Activated T-helper 1 cell treated with anti-CD3 and anti-CD28 coated beads, Interleukin-12 subunit alpha, Interleukin-12 subunit beta, Interleukin-2, Interleukin-4 antibody, amounts not matched to agents 30 ng/mL and 10 ng/mL and 1 ng/mL, durations not matched to agents 14 hours and 24 hours and 36 hours (primary cell): ENCODE results near the gene NOC4L. TPM values are rescaled to one million over a fixed set of nuclear protein-coding genes. Genes with fewer than 3 reads are reported as not detected.
"Not testable (repeated sequence)": the region's sequence is repeated elsewhere in the genome, so short reads cannot be mapped to it uniquely, and the experiment has no call there.

Experiments
- DNase-seq: peaks from one replicate; pipeline ENCODE4 v3.0.0; 2021; ENCODE audit warnings: low spot score
- H3K27ac Mint-ChIP-seq: one replicate; pipeline ENCODE4 v1.8.0; 2021; ENCODE audit warnings: mild to moderate bottlenecking, mixed read lengths
- H3K27me3 Mint-ChIP-seq: one replicate; pipeline ENCODE4 v1.8.0; 2022; ENCODE audit warnings: mild to moderate bottlenecking, moderate library complexity, mixed read lengths; ENCODE audit not compliant: insufficient read depth
- H3K36me3 Mint-ChIP-seq: one replicate; pipeline ENCODE4 v1.8.0; 2021; ENCODE audit warnings: low read depth, mixed read lengths
- H3K4me1 Mint-ChIP-seq: one replicate; pipeline ENCODE4 v1.8.0; 2021; ENCODE audit warnings: low read depth, mixed read lengths
- H3K4me3 Mint-ChIP-seq: one replicate; pipeline ENCODE4 v1.8.0; 2021; ENCODE audit warnings: mild to moderate bottlenecking, moderate library complexity, mixed read lengths
- H3K9me3 Mint-ChIP-seq: one replicate; pipeline ENCODE4 v1.8.0; 2021; ENCODE audit warnings: mixed read lengths
- intact Hi-C: fragments of 100-400 bp; cut with micrococcal nuclease; formaldehyde crosslinking; loops from one replicate; pipeline ENCODE4 v1.15.1; 2024
- total RNA-seq: library from RNA; stranded (reverse); gene quantifications from 2 replicates; pipeline ENCODE4 v1.2.3, GENCODE V29; 2022

NOC4L gene
- total RNA-seq, 1 donor from 2014 or later, result 51.3 TPM

DNA sequence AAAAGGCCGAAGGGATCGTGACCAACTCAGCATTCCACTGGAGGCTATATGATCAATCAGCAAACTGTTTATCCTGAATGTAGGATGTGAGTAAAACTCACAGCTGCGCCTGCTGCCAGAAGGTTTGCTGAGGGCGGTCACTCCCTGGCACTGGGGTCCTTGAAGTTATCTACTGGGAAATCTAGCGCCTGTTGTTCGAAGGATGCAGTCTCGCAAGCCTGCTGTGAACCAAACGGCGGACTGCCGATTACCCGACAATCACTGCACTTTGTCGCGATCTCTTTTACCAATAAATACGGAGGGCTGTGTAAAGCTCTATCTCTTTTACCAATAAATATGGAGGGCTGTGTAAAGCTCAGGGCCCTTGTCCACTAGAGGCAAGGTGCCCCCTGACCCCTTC lies 13.0 kb upstream of the NOC4L start:
- H3K4me3 Mint-ChIP-seq, result no peak overlapping the region
- no peak for DNase-seq
- H3K9me3 Mint-ChIP-seq, result peaks cover 7% of the 10 kb centered on the region
- no peaks in the 10 kb centered on the region for H3K4me1 Mint-ChIP-seq
- H3K27ac Mint-ChIP-seq, result no peak overlapping the region
- intact Hi-C loops, result no loop called here
- peaks cover 15% of the 10 kb centered on the region for H3K36me3 Mint-ChIP-seq
- H3K27me3 Mint-ChIP-seq, result no peaks in the 10 kb centered on the region

DNA sequence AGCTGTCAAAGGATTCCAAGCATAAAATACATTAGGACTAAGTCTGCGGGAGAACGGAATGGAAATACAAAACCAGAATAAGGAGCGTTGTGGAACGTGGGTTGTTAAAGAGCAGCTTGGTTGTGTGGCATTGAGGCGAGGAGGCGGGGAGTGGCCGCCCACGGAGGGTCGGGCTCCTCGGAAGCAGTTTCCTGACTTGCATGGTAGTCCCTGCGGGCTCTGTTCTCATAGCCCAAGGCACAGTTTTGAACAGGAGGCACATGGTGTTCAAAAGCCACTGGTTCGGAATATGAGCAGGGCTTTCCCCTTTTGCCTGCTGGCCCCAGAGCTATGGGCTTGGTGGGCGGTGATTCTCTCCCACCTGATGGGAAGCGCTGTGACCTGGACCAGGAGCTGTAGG lies 12.3 kb upstream of the NOC4L start:
- intact Hi-C loops, result no loop called here
- peaks cover 7% of the 10 kb centered on the region for H3K9me3 Mint-ChIP-seq
- no peak overlapping the region for H3K27ac Mint-ChIP-seq
- DNase-seq, result no peak
- H3K4me3 Mint-ChIP-seq, result no peak overlapping the region
- H3K4me1 Mint-ChIP-seq, result no peaks in the 10 kb centered on the region
- no peaks in the 10 kb centered on the region for H3K27me3 Mint-ChIP-seq
- peaks cover 15% of the 10 kb centered on the region for H3K36me3 Mint-ChIP-seq

- no peak for DNase-seq
- intact Hi-C loops, result no loop called here
- Mint-ChIP-seq H3K4me3 (no peak overlapping the region), H3K27ac (no peak overlapping the region), H3K9me3 (peaks cover 7% of the 10 kb centered on the region), H3K27me3 (no peaks in the 10 kb centered on the region), H3K4me1 (no peaks in the 10 kb centered on the region), H3K36me3 (peaks cover 15% of the 10 kb centered on the region)
Measured at GRCh38 chr12:132132609-132133430, 11.4 kb upstream of the NOC4L start.

GRCh38 chr12:132133952-132134652 lies 10.2 kb upstream of the NOC4L start:
- H3K27me3 Mint-ChIP-seq, result no peaks in the 10 kb centered on the region
- no peak overlapping the region for H3K27ac Mint-ChIP-seq
- no peaks in the 10 kb centered on the region for H3K4me1 Mint-ChIP-seq
- H3K9me3 Mint-ChIP-seq, result no peaks in the 10 kb centered on the region
- peaks cover 10% of the 10 kb centered on the region for H3K36me3 Mint-ChIP-seq
- no peak overlapping the region for H3K4me3 Mint-ChIP-seq
- intact Hi-C loops, result no loop called here
- DNase-seq, result no peak

DNA sequence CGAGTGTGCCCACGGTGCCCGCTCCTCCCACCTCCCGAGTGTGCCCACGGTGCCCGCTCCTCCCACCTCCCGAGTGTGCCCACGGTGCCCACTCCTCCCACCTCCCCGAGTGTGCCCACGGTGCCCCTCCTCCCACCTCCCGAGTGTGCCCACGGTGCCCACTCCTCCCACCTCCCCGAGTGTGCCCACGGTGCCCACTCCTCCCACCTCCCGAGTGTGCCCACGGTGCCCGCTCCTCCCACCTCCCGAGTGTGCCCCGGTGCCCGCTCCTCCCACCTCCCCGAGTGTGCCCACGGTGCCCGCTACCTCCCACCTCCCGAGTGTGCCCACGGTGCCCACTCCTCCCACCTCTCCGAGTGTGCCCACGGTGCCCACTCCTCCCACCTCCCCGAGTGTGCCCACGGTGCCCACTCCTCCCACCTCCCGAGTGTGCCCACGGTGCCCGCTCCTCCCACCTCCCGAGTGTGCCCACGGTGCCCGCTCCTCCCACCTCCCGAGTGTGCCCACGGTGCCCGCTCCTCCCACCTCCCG lies 9.5 kb upstream of the NOC4L start:
- H3K4me1 Mint-ChIP-seq, DNase-seq, intact Hi-C loops: not testable (repeated sequence)

GRCh38 chr12:132136226-132136625 lies 8.0 kb upstream of the NOC4L start:
- intact Hi-C loops, DNase-seq, H3K9me3 Mint-ChIP-seq, H3K27me3 Mint-ChIP-seq, H3K4me3 Mint-ChIP-seq, H3K4me1 Mint-ChIP-seq: not testable (repeated sequence)
- Mint-ChIP-seq H3K36me3 (peaks cover 16% of the 10 kb centered on the region), H3K27ac (peak overlapping the region; percentile 21)

More for the DNA sequence above, 9.5 kb upstream of the NOC4L start:
- not testable (repeated sequence) for H3K27ac Mint-ChIP-seq, H3K9me3 Mint-ChIP-seq, H3K4me3 Mint-ChIP-seq, H3K27me3 Mint-ChIP-seq
- H3K36me3 Mint-ChIP-seq, result peaks cover 12% of the 10 kb centered on the region

- DNase-seq, result no peak
- intact Hi-C loops, result no loop called here
- Mint-ChIP-seq H3K4me1 (no peaks in the 10 kb centered on the region), H3K27me3 (no peaks in the 10 kb centered on the region), H3K27ac (no peak overlapping the region), H3K9me3 (no peaks in the 10 kb centered on the region), H3K4me3 (no peak overlapping the region), H3K36me3 (peaks cover 18% of the 10 kb centered on the region)
Measured at GRCh38 chr12:132137483-132138125, 6.7 kb upstream of the NOC4L start.

GRCh38 chr12:132138941-132139871 lies 5.1 kb upstream of the NOC4L start:
- no peak overlapping the region for H3K27ac Mint-ChIP-seq
- peaks cover 1% of the 10 kb centered on the region for H3K27me3 Mint-ChIP-seq
- no peak for DNase-seq
- no peaks in the 10 kb centered on the region for H3K4me1 Mint-ChIP-seq
- H3K4me3 Mint-ChIP-seq, result no peak overlapping the region
- no peaks in the 10 kb centered on the region for H3K9me3 Mint-ChIP-seq
- peaks cover 20% of the 10 kb centered on the region for H3K36me3 Mint-ChIP-seq
- intact Hi-C loops, result no loop called here

- peaks cover 22% of the 10 kb centered on the region for H3K36me3 Mint-ChIP-seq
- no peak for DNase-seq
- H3K27ac Mint-ChIP-seq, result no peak overlapping the region
- intact Hi-C loops, result loop anchor here (10.0 kb wide), 1 partner anchor 545 kb away; the partner anchor contains the start of genes POLE and PXMP2
- H3K4me3 Mint-ChIP-seq, result no peak overlapping the region
- H3K9me3 Mint-ChIP-seq, result no peaks in the 10 kb centered on the region
- H3K27me3 Mint-ChIP-seq, result peaks cover 2% of the 10 kb centered on the region
- no peaks in the 10 kb centered on the region for H3K4me1 Mint-ChIP-seq
Measured at GRCh38 chr12:132139912-132140311, 4.3 kb upstream of the NOC4L start.

GRCh38 chr12:132140501-132140900 lies 3.8 kb upstream of the NOC4L start:
- no peaks in the 10 kb centered on the region for H3K9me3 Mint-ChIP-seq
- peaks cover 25% of the 10 kb centered on the region for H3K36me3 Mint-ChIP-seq
- no peak for DNase-seq
- H3K4me1 Mint-ChIP-seq, result peaks cover 3% of the 10 kb centered on the region
- no peak overlapping the region for H3K27ac Mint-ChIP-seq
- intact Hi-C loops, result loop anchor here (10.0 kb wide), 1 partner anchor 544 kb away; the partner anchor contains the start of genes POLE and PXMP2
- H3K27me3 Mint-ChIP-seq, result peaks cover 2% of the 10 kb centered on the region
- peak overlapping the region; percentile 30 for H3K4me3 Mint-ChIP-seq

DNA sequence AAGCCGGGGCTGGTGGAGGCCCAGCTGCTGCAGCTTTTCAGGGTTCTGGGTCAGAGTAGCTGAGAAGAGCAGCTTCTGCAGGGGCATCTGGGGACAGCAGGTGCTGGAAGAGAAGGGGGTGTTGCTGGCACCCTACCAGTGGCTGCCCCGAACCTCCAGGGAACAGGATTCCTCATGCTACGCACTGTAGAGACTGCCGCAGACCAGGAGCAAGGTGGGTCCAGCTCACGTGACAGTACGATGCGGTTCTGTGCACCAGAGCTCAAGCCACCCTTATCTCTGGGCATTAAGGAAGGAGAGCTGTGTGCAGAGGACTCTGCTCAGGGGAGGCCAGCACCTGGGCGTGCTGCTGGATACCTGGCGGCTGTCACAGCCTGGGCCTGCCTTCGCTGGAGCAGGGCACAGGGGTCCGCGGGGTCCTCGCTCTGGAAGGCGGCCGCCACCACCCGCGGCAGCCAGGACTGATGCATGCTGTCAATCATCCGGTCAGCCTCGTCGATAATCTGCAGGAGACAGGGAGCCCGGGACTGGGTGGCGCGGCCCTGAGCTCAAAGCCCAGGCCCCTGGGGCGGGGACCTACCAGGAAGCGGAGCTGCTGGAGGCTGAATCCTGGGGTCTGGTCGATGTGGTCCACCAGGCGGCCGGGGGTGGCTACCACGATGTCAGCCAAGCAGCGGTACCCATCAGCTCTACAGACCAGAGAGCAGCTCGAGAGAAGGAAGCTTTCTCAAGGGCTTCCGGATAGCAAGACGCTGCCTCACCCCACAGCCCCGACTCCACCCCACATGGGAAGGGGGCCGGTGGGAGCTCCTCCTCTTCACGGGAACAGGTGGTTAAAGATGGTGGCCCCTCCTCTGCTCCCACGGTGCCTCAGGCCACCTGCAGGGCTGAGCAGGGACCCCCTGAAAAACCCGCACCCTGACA lies 3.1 kb upstream of the NOC4L start:
- Mint-ChIP-seq H3K9me3 (no peaks in the 10 kb centered on the region), H3K4me3 (peak overlapping the region; percentile 42), H3K36me3 (peaks cover 28% of the 10 kb centered on the region), H3K4me1 (peaks cover 10% of the 10 kb centered on the region), H3K27me3 (peaks cover 2% of the 10 kb centered on the region), H3K27ac (no peak overlapping the region)
- DNase-seq, result no peak
- intact Hi-C loops, result loop anchor here (10.0 kb wide), 1 partner anchor 544 kb away; the partner anchor contains the start of genes POLE and PXMP2
